ENCODE results near the gene SNRPA.

GRCh38 chr19:40714441-40715299, 36.3 kb upstream of the SNRPA start:
- TF ChIP-seq POLR2AphosphoS5 (IDR thresholded peaks at IDR 0.05; ENCODE audit: low read depth, low read length) (no peak), TAF1 (IDR thresholded peaks at IDR 0.05; ENCODE audit: borderline replicate concordance, low read depth, low read length) (0 out of 2 replicates have a peak, but pooled peaks have one; percentile 22), POLR2A (IDR thresholded peaks at IDR 0.05; ENCODE audit: low read depth, low read length) (no peak)
